ENCODE data around the gene PHLPP1.

PHLPP1 gene

DNA sequence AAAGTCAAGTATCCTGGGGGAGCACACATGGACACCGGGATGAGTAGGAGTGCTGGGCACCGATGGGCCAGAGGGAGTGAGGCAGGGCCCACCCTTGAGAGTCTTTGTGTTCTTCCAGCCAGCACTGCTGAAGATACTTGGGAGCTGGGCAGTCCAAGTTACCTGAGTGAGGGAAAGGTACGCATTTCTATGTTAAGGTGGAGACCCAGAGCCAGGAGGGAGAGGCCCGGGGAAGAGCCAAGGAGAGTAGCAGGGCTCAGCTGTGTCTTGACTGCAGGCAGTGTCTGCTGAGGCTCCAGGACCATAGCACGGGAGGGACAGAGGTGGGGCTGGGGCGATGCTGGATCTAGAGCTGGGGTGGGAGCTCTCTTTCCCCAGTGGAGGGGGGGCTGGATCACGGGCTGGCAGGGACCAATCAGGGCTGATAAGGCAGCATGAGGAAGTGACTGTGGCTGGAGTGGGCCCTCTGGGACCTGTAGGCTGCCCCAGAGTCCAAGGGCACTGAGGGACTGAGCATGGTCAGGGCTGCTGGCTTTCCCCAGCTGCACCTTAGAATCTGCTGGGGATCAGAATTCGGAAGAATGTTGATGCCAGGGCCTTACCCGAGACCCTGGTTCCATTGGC, 289.2 kb downstream of the PHLPP1 start:
- TF ChIP-seq ZFX (IDR thresholded peaks at IDR 0.05; ENCODE audit: borderline replicate concordance) = no peak
- TF ChIP-seq, protein P1, sequence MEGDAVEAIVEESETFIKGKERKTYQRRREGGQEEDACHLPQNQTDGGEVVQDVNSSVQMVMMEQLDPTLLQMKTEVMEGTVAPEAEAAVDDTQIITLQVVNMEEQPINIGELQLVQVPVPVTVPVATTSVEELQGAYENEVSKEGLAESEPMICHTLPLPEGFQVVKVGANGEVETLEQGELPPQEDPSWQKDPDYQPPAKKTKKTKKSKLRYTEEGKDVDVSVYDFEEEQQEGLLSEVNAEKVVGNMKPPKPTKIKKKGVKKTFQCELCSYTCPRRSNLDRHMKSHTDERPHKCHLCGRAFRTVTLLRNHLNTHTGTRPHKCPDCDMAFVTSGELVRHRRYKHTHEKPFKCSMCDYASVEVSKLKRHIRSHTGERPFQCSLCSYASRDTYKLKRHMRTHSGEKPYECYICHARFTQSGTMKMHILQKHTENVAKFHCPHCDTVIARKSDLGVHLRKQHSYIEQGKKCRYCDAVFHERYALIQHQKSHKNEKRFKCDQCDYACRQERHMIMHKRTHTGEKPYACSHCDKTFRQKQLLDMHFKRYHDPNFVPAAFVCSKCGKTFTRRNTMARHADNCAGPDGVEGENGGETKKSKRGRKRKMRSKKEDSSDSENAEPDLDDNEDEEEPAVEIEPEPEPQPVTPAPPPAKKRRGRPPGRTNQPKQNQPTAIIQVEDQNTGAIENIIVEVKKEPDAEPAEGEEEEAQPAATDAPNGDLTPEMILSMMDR (IDR thresholded peaks at IDR 0.05) = no peak

DNA sequence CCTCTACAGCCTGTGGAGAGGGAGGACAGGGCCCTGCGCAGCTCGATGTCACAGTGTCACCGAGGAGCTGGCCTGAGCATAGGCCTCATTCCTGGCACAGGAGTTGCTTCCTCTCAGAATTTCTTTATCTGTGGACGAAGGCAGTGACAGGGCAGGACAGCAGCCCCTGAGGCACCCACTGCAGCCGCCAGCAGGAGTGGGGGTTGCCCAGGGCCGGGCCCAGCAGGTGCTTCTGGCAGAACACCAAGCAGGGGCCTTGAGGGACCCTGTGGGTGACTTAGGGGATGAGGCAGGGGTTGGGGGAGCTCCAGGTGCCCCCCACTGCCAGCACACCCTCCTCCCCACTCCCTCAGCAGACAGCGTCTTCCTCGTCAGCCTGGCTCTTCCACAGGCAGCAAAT, 290.0 kb downstream of the PHLPP1 start:
- TF ChIP-seq, protein P1 (IDR thresholded peaks at IDR 0.05) = no peak
- TF ChIP-seq ZFX (IDR thresholded peaks at IDR 0.05; ENCODE audit: borderline replicate concordance) = no peak
- no peak overlapping the region for H3K27ac ChIP-seq

More for the DNA sequence above, 289.2 kb downstream of the PHLPP1 start:
- no peak overlapping the region for H3K27ac ChIP-seq

DNA sequence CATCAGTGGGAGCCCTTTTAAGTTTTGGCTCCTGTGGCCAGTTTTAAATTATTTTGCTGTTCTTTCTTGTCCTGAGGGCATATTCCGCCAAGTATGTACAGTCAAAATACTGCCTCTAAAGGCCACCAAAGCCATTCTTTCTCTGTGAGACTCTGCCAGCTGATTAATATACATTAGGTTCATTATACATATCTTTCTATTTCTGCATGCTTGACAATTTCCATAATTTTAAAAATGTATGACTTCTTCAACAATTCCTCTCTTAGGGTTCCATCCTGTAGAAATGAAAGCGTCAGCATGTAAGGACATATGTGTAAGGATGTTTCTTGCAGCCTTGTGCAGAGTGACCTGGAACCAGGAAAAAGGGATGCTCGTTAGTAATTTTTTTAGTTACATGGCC, 291.9 kb downstream of the PHLPP1 start:
- H3K27ac ChIP-seq = no peak overlapping the region

DNA sequence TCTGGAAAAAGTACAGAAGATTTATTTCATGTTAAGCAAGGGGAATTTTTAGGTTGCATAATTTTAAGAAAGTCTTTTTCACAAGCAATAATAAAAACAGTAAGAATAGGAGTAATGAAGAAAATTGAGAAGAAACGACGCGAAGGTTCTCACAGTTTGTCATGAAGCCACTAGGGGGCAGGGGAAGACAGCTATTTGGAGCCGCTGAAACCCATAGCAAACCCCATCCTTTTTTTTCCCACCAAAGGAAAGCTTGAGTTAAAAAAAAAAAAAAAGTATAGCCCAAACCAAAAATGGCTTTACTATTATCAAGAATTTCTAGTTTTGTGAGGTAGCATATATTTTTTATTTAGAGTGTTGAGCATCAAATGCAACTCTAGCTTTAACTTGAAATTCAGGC, 300.9 kb downstream of the PHLPP1 start:
- no peak overlapping the region for H3K27ac ChIP-seq
- no peak for TF ChIP-seq ZFX (IDR thresholded peaks at IDR 0.05; ENCODE audit: borderline replicate concordance)
- TF ChIP-seq, protein P1 (IDR thresholded peaks at IDR 0.05) = peak; percentile 85

More for the DNA sequence above, 291.9 kb downstream of the PHLPP1 start:
- TF ChIP-seq ZFX (IDR thresholded peaks at IDR 0.05; ENCODE audit: borderline replicate concordance) = no peak
- TF ChIP-seq, protein P1 (IDR thresholded peaks at IDR 0.05) = no peak

DNA sequence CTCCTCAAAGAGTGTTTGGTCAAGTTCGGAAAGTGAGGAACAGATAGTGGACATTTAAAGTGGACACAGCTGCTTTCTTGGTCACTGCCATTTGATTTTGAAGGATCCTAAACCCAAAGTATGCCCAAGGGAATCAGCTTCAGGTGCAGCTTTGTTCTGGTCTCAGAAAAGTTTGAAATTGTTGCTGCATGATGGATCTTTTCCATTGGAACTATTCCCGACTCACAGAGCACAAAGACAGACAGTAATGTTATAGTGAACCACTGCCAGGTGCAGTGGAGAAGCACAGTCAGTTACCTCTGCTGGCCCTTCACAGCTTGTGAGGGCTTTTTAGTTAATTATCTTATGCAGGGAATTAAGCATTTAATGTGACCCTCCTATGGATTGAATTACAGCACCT, 301.7 kb downstream of the PHLPP1 start:
- no peak overlapping the region for H3K27ac ChIP-seq

DNA sequence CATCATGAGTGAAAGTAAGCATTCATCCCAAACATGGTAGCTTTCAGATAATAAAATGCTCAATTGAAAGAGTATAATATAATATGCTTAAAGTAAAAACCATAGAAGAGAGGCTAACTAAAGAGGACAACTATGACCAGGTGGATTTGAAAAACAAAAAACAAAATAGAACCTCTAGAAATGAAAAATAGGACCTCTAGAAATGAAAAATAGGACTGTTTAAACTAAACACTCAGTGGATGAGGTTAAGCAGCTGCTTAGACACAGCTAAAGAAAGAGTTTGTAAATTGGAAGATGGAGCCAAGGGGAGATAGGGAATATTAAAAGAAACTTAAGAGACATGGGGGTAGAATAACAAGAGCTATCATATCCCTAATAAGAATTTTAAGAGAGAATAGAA, 302.6 kb downstream of the PHLPP1 start:
- H3K27ac ChIP-seq = no peak overlapping the region
- TF ChIP-seq ZFX (IDR thresholded peaks at IDR 0.05; ENCODE audit: borderline replicate concordance) = no peak
- TF ChIP-seq, protein P1 (IDR thresholded peaks at IDR 0.05) = no peak

More for the DNA sequence above, 301.7 kb downstream of the PHLPP1 start:
- no peak for TF ChIP-seq ZFX (IDR thresholded peaks at IDR 0.05; ENCODE audit: borderline replicate concordance)
- TF ChIP-seq, protein P1 (IDR thresholded peaks at IDR 0.05) = no peak

DNA sequence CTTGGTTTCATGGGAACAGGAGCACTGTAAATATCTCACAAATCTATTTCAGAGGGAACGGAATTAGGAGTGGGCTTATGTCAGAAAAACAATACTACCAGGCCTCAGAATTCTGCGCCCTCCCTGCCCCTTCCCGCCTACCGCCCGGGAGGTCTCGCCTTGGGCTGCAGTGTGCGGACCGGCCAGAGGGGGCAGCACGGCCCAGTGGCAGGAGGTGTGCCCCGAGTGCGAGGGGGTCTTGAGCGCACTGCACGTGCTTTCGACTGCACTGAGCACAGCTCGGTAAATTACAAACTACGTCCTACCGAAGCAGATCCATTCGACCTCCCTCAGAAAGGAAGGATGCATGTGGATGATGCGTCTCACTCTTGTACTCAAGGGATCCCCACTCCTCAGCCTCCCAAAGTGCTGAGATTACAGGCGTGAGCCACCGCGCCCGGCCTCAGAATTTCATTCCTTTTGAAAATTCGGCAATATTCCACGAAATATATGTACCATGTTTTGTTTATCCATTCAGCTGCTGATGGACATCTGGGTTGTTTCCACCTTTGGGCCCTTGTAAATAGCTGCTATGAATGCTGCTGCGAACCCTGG, 307.2 kb downstream of the PHLPP1 start:
- TF ChIP-seq, protein P1 (IDR thresholded peaks at IDR 0.05) = peak; percentile 93
- no peak for TF ChIP-seq ZFX (IDR thresholded peaks at IDR 0.05; ENCODE audit: borderline replicate concordance)
- no peak overlapping the region for H3K27ac ChIP-seq

All from 22Rv1 (cell line).